NOMO-1 treated with DMSO at 0.1 percent for 48 hours (cell line): ENCODE measurements around the gene ETFBKMT.
"Not testable (repeated sequence)": the region's sequence is repeated elsewhere in the genome, so short reads cannot be mapped to it uniquely, and the experiment has no call there.

ENCODE experiments used
- DNase-seq: peaks from one replicate; lab custom pipeline; 2025; ENCODE audit not compliant: unreplicated experiment; lab: John Stamatoyannopoulos, UW

Gene ETFBKMT

GRCh38 chr12:31716998-31717397 lies 57.5 kb downstream of the ETFBKMT start:
- not testable (repeated sequence) for DNase-seq

GRCh38 chr12:31718542-31719198 lies 59.2 kb downstream of the ETFBKMT start:
- DNase-seq, result not testable (repeated sequence)

- no peak for DNase-seq
Observed at GRCh38 chr12:31722580-31722979, 63.1 kb downstream of the ETFBKMT start.
